Mammary epithelial cell (primary cell): ENCODE measurements around the gene DGCR2.

ENCODE experiments used
- EZH2 ChIP-seq: IDR thresholded peaks from 2 replicates; pipeline ENCODE4 v1.6.1; 2012; ENCODE audit warnings: low read length, inconsistent platforms, borderline replicate concordance
- TF ChIP-seq, protein P1 (sequence below), 2 donors: IDR thresholded peaks in 1 of 2; conservative IDR thresholded peaks in 1 of 2; 2 replicates each; pipeline ENCODE4 v1.5.1; 2011 to 2012; ENCODE audit warnings: inconsistent platforms in 2 of 2, low read length in 2 of 2, mild to moderate bottlenecking in 2 of 2, control low read depth in 1 of 2, low read depth in 1 of 2; ENCODE audit not compliant: insufficient read depth in 1 of 2; ENCODE audit errors: extremely low read depth in 1 of 2

- TF ChIP-seq, protein P1, sequence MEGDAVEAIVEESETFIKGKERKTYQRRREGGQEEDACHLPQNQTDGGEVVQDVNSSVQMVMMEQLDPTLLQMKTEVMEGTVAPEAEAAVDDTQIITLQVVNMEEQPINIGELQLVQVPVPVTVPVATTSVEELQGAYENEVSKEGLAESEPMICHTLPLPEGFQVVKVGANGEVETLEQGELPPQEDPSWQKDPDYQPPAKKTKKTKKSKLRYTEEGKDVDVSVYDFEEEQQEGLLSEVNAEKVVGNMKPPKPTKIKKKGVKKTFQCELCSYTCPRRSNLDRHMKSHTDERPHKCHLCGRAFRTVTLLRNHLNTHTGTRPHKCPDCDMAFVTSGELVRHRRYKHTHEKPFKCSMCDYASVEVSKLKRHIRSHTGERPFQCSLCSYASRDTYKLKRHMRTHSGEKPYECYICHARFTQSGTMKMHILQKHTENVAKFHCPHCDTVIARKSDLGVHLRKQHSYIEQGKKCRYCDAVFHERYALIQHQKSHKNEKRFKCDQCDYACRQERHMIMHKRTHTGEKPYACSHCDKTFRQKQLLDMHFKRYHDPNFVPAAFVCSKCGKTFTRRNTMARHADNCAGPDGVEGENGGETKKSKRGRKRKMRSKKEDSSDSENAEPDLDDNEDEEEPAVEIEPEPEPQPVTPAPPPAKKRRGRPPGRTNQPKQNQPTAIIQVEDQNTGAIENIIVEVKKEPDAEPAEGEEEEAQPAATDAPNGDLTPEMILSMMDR (conservative IDR thresholded peaks at IDR 0.05 in 1 of 2, IDR thresholded peaks at IDR 0.05 in 1 of 2; ENCODE audit: extremely low read depth in 1 of 2, insufficient read depth in 1 of 2, low read depth in 1 of 2, low read length in 2 of 2), result peak in 1 of 2 donors; percentile 1
- TF ChIP-seq EZH2, result no peak
These were observed 6.6 kb downstream of the DGCR2 start for GRCh38 chr22:19115628-19116027.
